HL-60/S4 treated with phorbol 12-myristate 13-acetate at 8.2 ng/mL for 4 days and 3 days (cell line): ENCODE measurements around the gene BRSK1.

Source experiments
- in situ Hi-C: fragments of 300-500 bp; cut with MboI; formaldehyde crosslinking; loops from 2 replicates; pipeline ENCODE4 v1.15.0; 2022; ENCODE audit warnings: low sequenced_read_pairs

The BRSK1 gene

DNA sequence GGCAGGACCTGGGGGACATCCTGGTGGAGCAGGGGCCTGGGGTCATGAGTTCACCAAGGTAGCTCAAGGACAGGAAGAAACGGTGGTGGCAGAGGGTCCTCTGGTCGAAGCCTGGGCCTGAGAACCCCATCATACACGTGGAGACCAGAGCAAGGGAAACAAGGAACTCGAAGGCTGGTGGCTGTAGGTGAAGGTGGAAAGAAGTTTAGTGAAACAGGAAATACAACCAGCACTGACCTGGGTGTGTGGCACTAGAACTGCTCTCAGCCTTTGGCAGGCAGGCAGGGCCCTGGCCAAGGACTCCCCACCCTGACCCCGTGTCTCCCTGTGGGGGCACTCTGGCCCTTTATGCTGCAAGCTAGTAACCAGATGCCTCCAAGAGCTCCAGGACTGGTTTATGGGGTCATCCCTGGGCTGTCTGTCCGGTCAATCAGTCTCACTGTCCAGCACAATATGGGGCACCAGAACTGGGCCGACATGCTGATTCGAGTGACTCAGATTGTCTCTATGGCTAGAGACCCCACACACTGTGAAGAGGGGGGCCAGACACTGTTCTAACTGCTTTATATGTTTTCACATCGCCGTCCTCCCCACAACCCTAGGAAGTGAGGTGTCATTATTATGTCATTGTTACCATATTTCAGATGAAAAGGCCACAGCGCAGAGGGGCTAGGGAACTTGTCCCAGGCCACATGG lies 67.0 kb downstream of the BRSK1 start:
- in situ Hi-C loops: no loop called here

- in situ Hi-C loops: no loop called here
These were observed 68.2 kb downstream of the BRSK1 start for GRCh38 chr19:55352040-55352439.

- in situ Hi-C loops: no loop called here
These were observed 68.8 kb downstream of the BRSK1 start for GRCh38 chr19:55352549-55353145.

GRCh38 chr19:55353356-55353802 lies 69.6 kb downstream of the BRSK1 start:
- in situ Hi-C loops: no loop called here

- in situ Hi-C loops: no loop called here
These were observed 70.3 kb downstream of the BRSK1 start for GRCh38 chr19:55353803-55354697.

DNA sequence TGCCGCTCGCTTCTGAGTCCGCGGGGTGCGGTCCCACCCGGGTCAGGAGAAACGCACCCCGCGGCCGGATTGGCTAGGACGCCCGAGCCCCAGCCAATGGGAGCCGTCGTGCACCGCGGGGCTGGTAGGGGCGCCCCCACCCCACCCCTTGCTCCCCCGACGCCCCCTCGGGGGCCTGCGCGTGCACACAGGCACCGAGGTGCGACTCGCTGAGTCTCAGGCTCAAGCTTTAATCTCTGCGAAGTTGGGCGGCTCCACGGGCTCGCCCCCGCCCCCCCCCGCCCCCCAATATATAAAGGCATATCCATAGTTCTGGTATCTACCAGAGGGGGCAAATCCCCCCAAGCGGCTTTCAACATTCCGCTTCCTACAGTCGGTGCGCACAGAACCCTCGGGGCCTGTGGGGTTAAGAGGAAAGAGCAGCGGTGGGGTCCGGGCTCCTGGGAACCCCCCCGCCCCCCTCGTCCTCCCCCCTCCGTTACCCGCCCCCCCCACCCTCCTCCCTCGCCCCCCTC lies 71.0 kb downstream of the BRSK1 start, which contains the start of gene COX6B2:
Gene COX6B2, minus strand, starts transcription at position 22 of the 515 bp plus-strand sequence. CDS start 198 bp downstream, outside the sequence.
- in situ Hi-C loops: no loop called here

DNA sequence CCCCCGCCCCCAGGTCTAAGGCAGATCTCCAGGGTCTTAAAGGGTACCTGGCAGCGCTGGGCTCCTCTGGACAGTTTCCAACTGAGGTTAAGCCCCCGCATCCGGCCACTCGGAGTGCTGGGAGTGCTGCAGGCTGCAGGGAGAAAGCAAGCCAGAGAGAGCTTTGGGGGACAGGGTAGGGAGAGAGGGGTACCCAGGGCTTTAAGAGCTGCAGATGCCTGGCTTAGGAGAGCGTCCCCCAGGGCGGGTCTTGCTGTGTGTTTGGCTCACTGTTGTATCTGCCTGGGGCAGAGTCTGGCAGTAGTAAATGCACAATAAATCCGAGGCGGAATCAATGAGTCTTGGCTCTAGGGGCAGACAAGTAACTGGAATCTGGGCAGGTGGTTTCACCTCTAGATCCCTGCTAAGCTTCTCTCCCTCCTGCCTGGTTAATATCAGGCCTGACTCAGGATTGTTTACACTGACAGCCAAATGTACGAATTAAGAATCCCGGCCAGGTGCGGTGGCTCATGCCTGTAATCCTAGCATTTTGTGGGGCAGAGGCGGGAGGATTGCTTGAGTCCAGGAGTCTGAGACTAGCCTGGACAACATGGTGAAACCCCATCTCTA lies 71.5 kb downstream of the BRSK1 start:
- in situ Hi-C loops: no loop called here

- in situ Hi-C loops: no loop called here
These were observed 74.7 kb downstream of the BRSK1 start for GRCh38 chr19:55358493-55358892.

GRCh38 chr19:55358943-55359908 lies 75.4 kb downstream of the BRSK1 start:
- in situ Hi-C loops: no loop called here

DNA sequence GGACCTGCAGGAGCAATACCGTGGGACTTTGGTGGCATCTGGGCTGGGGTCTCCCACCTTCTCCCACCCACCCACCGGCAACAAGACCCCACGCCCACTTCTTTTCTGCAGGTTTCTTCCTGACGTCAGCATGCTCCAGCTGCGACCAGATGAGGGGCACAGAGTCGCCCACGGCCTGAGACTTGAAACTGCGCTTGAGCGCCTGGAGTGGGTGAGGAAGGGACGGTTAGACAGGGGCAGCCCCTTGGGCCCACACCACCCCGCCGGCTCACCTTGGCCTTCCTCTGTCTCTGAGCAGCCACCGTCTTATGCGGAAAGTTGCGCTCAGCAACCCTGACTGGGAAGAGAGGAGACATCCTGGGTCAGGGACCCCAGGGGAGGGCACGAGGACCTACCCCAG lies 77.1 kb downstream of the BRSK1 start:
- in situ Hi-C loops: no loop called here
